Measurements from ENCODE around the gene COL11A2.

- TF ChIP-seq GATA2 (IDR thresholded peaks at IDR 0.05; ENCODE audit: low read depth, low read length) (no peak), GATA3 (IDR thresholded peaks at IDR 0.05; ENCODE audit: low read depth, low read length) (no peak)
These were observed 43.0 kb upstream of the COL11A2 start for GRCh38 chr6:33235221-33235634.
